HCT116 (cell line): ENCODE results near the gene KLHDC7A. TPM values are rescaled to one million over a fixed set of nuclear protein-coding genes. Genes with fewer than 3 reads are reported as not detected.

Experiments used
- ATAC-seq: fragments of 200-7000 bp; cut with Tn5 transposase; 2 replicates; pipeline ENCODE4 v1.9.1; 2020; ENCODE audit warnings: mild to moderate bottlenecking, moderate library complexity
- BruUV-seq: library from RNA; stranded (reverse); fragments of 400-500 nt; replicated peaks from 2 replicates; lab custom pipeline; 2021; lab: Mats Ljungman, UMichigan
- CTCF ChIA-PET: fragments of 300-600 bp; sonication (Branson Sonifier 250); formaldehyde crosslinking; loops from one replicate; lab custom pipeline; 2021; ENCODE audit warnings: antibody characterized with exemption; lab: Charles Lee
- POLR2A ChIA-PET: fragments of 300-600, 350-600 bp; sonication (Branson Sonifier 250); formaldehyde crosslinking; loops from one replicate; lab custom pipeline; 2021; ENCODE audit warnings: antibody characterized with exemption; lab: Charles Lee
- RAD21 ChIA-PET, 2 experiments: fragments of 300-600 bp; sonication (Branson Sonifier 250); formaldehyde crosslinking; loops; one replicate each; lab custom pipeline; 2023; ENCODE audit warnings: low total read pairs in 2 of 2; ENCODE audit not compliant: uncharacterized antibody in 2 of 2, unreplicated experiment in 2 of 2, low non-redundant PET in 1 of 2; lab: Charles Lee
- DNase-seq: peaks from one replicate; pipeline ENCODE4 v3.0.0-alpha.2; 2010; ENCODE audit warnings: low read depth, low spot score
- H2AFZ ChIP-seq: fragments of 200-600 bp; shearing (Covaris generic), sonication (generic); 2 replicates; pipeline ENCODE4 v1.6.1; 2017; ENCODE audit warnings: low read depth, mixed run types, mixed read lengths, antibody characterized with exemption, low read length; ENCODE audit not compliant: poor library complexity, severe bottlenecking
- H3K27ac ChIP-seq: 2 replicates; pipeline ENCODE4 v1.5.1; 2012; ENCODE audit warnings: low read depth, low read length
- H3K27me3 ChIP-seq: fragments of 200-600 bp; sonication (generic); 2 replicates; pipeline ENCODE4 v1.6.1; 2016; ENCODE audit warnings: mixed run types, low read length, mixed read lengths; ENCODE audit not compliant: insufficient read depth
- H3K36me3 ChIP-seq, 2 experiments: fragments of 200-500 bp in 1 of 2; fragments of 200-600 bp in 1 of 2; sonication (Bioruptor generic) in 1 of 2; sonication (generic) in 1 of 2; 2 replicates each; pipeline versions ENCODE4 v1.5.1 to v1.6.1; 2014 to 2016; ENCODE audit warnings: low read length in 2 of 2, inconsistent platforms in 1 of 2, mixed read lengths in 1 of 2, mixed run types in 1 of 2; ENCODE audit not compliant: insufficient read depth in 2 of 2, control insufficient read depth in 1 of 2
- H3K4me1 ChIP-seq, 2 experiments: fragments of 200-600 bp in 1 of 2; sonication (generic) in 1 of 2; 2 replicates each; pipeline versions ENCODE4 v1.5.1 to v1.6.1; 2012 to 2017; ENCODE audit warnings: low read length in 2 of 2, inconsistent platforms in 1 of 2, mild to moderate bottlenecking in 1 of 2, mixed read lengths in 1 of 2, mixed run types in 1 of 2, moderate library complexity in 1 of 2; ENCODE audit not compliant: insufficient read depth in 2 of 2, control insufficient read depth in 1 of 2
- H3K4me2 ChIP-seq: fragments of 200-600 bp; sonication (generic); 2 replicates; pipeline ENCODE4 v1.6.1; 2017; ENCODE audit warnings: mixed run types, low read length, mixed read lengths
- H3K4me3 ChIP-seq, 2 experiments: fragments of 200-600 bp in 1 of 2; sonication (generic) in 1 of 2; replicated peaks in 1 of 2; 2 replicates each; pipeline ENCODE4 v1.5.1; 2011 to 2016; ENCODE audit warnings: low read length in 2 of 2, control low read depth in 1 of 2, low read depth in 1 of 2, mild to moderate bottlenecking in 1 of 2, mixed read lengths in 1 of 2, mixed run types in 1 of 2
- H3K79me2 ChIP-seq: fragments of 200-600 bp; sonication (generic); 2 replicates; pipeline ENCODE4 v1.6.1; 2017; ENCODE audit warnings: mild to moderate bottlenecking, mixed run types, low read length, moderate library complexity, mixed read lengths; ENCODE audit not compliant: insufficient read depth
- H3K9ac ChIP-seq: fragments of 200-600 bp; sonication (generic); 2 replicates; pipeline ENCODE4 v1.6.1; 2016; ENCODE audit warnings: low read length, mixed read lengths
- H3K9me2 ChIP-seq: fragments of 200-600 bp; sonication (generic), shearing (Covaris generic); 2 replicates; pipeline ENCODE4 v1.6.1; 2017; ENCODE audit warnings: mixed run types, mild to moderate bottlenecking, moderate library complexity; ENCODE audit not compliant: insufficient read depth
- H3K9me3 ChIP-seq, 2 experiments: fragments of 200-500 bp in 1 of 2; fragments of 200-600 bp in 1 of 2; sonication (Bioruptor generic) in 1 of 2; sonication (generic) in 1 of 2; 2 replicates each; pipeline ENCODE4 v1.6.1; 2014 to 2017; ENCODE audit warnings: low read length in 2 of 2, mixed read lengths in 2 of 2, inconsistent platforms in 1 of 2, low read depth in 1 of 2, mild to moderate bottlenecking in 1 of 2, mixed run types in 1 of 2, moderate library complexity in 1 of 2; ENCODE audit not compliant: control insufficient read depth in 1 of 2, insufficient read depth in 1 of 2
- H4K20me1 ChIP-seq: fragments of 200-600 bp; sonication (generic), shearing (Covaris generic); 2 replicates; pipeline ENCODE4 v1.6.1; 2017; ENCODE audit warnings: mixed run types, mild to moderate bottlenecking, moderate library complexity; ENCODE audit not compliant: insufficient read depth
- CBX3 ChIP-seq: IDR thresholded peaks from 2 replicates; pipeline ENCODE4 v1.6.1; 2012; ENCODE audit warnings: low read depth
- CTCF ChIP-seq, 3 experiments: fragments of 200-600 bp in 1 of 3; sonication (generic) in 1 of 3; IDR thresholded peaks in 2 of 3; conservative IDR thresholded peaks in 1 of 3; 2 replicates each; pipeline ENCODE4 v1.5.1; 2012 to 2017; ENCODE audit warnings: low read depth in 2 of 3, low read length in 2 of 3, antibody characterized with exemption in 1 of 3, borderline replicate concordance in 1 of 3, control low read depth in 1 of 3, mild to moderate bottlenecking in 1 of 3, mixed read lengths in 1 of 3, mixed run types in 1 of 3, moderate library complexity in 1 of 3; ENCODE audit not compliant: insufficient read depth in 1 of 3
- EZH2 ChIP-seq: fragments of 200-600 bp; sonication (generic); IDR thresholded peaks from 2 replicates; pipeline ENCODE4 v1.6.1; 2017; ENCODE audit warnings: antibody characterized with exemption, mixed run types
- MAX ChIP-seq: IDR thresholded peaks from 2 replicates; pipeline ENCODE4 v1.6.1; 2012
- POLR2A ChIP-seq: IDR thresholded peaks from 2 replicates; pipeline ENCODE4 v1.7.0; 2011; ENCODE audit warnings: borderline replicate concordance; ENCODE audit not compliant: insufficient read depth, insufficient read length; ENCODE audit errors: extremely low read depth
- POLR2AphosphoS5 ChIP-seq: IDR thresholded peaks from 2 replicates; pipeline ENCODE4 v1.6.1; 2011; ENCODE audit warnings: mild to moderate bottlenecking, low read depth, low read length, moderate library complexity
- SIN3A ChIP-seq: IDR thresholded peaks from 2 replicates; pipeline ENCODE4 v1.6.1; 2012; ENCODE audit warnings: low read depth
- intact Hi-C: fragments of 100-400 bp; cut with micrococcal nuclease; formaldehyde crosslinking; loops from 2 replicates; pipeline ENCODE4 v1.10.0; 2022
- total RNA-seq: library from RNA; stranded (reverse); gene quantifications from one replicate; pipeline ENCODE4 v1.2.1, GENCODE V29; 2021; ENCODE audit not compliant: unreplicated experiment

The KLHDC7A gene
- total RNA-seq, 1 experiment from 2014 or later, result 0.30 TPM

- no peak overlapping the region for H3K9ac ChIP-seq
- H3K36me3 ChIP-seq, result no peaks in the 10 kb centered on the region
- H3K4me3 ChIP-seq, result no peak overlapping the region
- TF ChIP-seq CTCF (IDR thresholded peaks at IDR 0.05 in 2 of 3, conservative IDR thresholded peaks at IDR 0.05 in 1 of 3; ENCODE audit: borderline replicate concordance in 1 of 3, insufficient read depth in 1 of 3, low read depth in 2 of 3, low read length in 2 of 3) (no peak), MAX (no peak), EZH2 (no peak), POLR2A (no peak), POLR2AphosphoS5 (no peak)
- ChIA-PET CTCF (no interaction called here), POLR2A (no interaction called here), RAD21 (no interaction called here)
- intact Hi-C loops, result no loop called here
- H3K79me2 ChIP-seq, result no peaks in the 10 kb centered on the region
- no peaks in the 10 kb centered on the region for H3K9me3 ChIP-seq
- H3K4me1 ChIP-seq, result no peaks in the 10 kb centered on the region
- H3K4me2 ChIP-seq, result no peak overlapping the region
- no peak overlapping the region for H2AFZ ChIP-seq
- BruUV-seq, result no TSS peak
- H4K20me1 ChIP-seq, result no peaks in the 10 kb centered on the region
- no peak overlapping the region for H3K27ac ChIP-seq
- no peak for ATAC-seq
- peaks cover 50% of the 10 kb centered on the region for H3K27me3 ChIP-seq
- no peaks in the 10 kb centered on the region for H3K9me2 ChIP-seq
- DNase-seq, result no peak
Measured at GRCh38 chr1:18495635-18496034, 14.9 kb downstream of the KLHDC7A start.

GRCh38 chr1:18496056-18496455, 15.3 kb downstream of the KLHDC7A start:
- intact Hi-C loops, result no loop called here
- POLR2A ChIA-PET, result no interaction called here
- H3K4me1 ChIP-seq, result no peaks in the 10 kb centered on the region
- no TSS peak for BruUV-seq
- H4K20me1 ChIP-seq, result no peaks in the 10 kb centered on the region
- DNase-seq, result no peak
- no peak overlapping the region for H2AFZ ChIP-seq
- TF ChIP-seq CBX3 (no peak), SIN3A (no peak)
- TF ChIP-seq, all 23 proteins: peak for 0
- Histone ChIP-seq H3K27me3 (peaks cover 47% of the 10 kb centered on the region), H3K27ac (no peak overlapping the region), H3K9me2 (no peaks in the 10 kb centered on the region), H3K9me3 (no peaks in the 10 kb centered on the region), H3K4me2 (no peak overlapping the region), H3K9ac (no peak overlapping the region), H3K79me2 (no peaks in the 10 kb centered on the region), H3K4me3 (no peak overlapping the region), H3K36me3 (no peaks in the 10 kb centered on the region)
- ATAC-seq, result no peak
- ChIA-PET RAD21 (no interaction called here), CTCF (no interaction called here)
